ENCODE measurements around the gene C18orf63.

DNA sequence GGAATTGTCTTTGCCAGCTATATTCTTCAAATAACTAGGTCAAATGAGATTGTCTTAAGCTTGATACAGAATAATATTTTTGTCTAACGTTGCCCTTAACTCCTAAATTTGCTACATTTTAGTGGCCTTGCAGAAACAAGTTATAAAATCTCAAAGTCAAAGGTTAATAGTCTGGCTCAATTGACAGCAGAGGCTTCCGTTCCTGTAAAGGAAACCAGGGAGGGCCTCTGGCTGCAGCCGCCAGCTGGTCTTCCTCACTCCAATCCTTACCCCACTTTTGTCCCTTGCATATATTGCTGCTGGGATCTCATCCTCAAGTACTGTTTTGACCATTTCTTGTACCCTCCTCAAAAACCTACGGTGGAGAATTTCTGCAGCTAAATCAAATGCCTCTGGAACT lies 40.9 kb upstream of the C18orf63 start:
- TF ChIP-seq, protein P1, sequence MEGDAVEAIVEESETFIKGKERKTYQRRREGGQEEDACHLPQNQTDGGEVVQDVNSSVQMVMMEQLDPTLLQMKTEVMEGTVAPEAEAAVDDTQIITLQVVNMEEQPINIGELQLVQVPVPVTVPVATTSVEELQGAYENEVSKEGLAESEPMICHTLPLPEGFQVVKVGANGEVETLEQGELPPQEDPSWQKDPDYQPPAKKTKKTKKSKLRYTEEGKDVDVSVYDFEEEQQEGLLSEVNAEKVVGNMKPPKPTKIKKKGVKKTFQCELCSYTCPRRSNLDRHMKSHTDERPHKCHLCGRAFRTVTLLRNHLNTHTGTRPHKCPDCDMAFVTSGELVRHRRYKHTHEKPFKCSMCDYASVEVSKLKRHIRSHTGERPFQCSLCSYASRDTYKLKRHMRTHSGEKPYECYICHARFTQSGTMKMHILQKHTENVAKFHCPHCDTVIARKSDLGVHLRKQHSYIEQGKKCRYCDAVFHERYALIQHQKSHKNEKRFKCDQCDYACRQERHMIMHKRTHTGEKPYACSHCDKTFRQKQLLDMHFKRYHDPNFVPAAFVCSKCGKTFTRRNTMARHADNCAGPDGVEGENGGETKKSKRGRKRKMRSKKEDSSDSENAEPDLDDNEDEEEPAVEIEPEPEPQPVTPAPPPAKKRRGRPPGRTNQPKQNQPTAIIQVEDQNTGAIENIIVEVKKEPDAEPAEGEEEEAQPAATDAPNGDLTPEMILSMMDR (IDR thresholded peaks at IDR 0.05): no peak
- no peak for TF ChIP-seq POLR2A (IDR thresholded peaks at IDR 0.05)

All from vagina (tissue), 2 donors.